ENCODE results near the gene SERPINA3.

DNA sequence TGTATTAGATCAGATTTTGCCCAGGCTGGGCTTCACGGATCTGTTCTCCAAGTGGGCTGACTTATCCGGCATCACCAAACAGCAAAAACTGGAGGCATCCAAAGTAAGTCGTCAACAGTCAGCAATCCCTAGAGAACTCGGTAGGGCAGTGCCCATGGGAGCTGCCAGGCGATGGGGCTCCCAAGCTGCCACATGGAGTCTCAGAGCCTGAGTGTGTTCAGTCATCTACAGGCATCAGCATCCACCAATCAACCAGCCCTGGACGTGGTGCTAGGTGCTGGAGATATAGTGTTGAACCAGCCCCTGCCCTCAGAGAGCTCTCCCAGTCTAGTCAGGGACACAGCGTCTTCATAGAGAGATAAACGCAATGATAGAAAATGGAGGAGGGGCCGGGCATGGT lies 44.0 kb upstream of the SERPINA3 start:
- TF ChIP-seq, protein P1, sequence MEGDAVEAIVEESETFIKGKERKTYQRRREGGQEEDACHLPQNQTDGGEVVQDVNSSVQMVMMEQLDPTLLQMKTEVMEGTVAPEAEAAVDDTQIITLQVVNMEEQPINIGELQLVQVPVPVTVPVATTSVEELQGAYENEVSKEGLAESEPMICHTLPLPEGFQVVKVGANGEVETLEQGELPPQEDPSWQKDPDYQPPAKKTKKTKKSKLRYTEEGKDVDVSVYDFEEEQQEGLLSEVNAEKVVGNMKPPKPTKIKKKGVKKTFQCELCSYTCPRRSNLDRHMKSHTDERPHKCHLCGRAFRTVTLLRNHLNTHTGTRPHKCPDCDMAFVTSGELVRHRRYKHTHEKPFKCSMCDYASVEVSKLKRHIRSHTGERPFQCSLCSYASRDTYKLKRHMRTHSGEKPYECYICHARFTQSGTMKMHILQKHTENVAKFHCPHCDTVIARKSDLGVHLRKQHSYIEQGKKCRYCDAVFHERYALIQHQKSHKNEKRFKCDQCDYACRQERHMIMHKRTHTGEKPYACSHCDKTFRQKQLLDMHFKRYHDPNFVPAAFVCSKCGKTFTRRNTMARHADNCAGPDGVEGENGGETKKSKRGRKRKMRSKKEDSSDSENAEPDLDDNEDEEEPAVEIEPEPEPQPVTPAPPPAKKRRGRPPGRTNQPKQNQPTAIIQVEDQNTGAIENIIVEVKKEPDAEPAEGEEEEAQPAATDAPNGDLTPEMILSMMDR (conservative IDR thresholded peaks at IDR 0.05; ENCODE audit: low read depth, low read length) = no peak
- TF ChIP-seq EZH2 (IDR thresholded peaks at IDR 0.05; ENCODE audit: low read length, unreplicated experiment) (no peak), EZH2phosphoT487 (IDR thresholded peaks at IDR 0.05; ENCODE audit: borderline replicate concordance, low read length) (no peak)
